HepG2 (cell line): ENCODE results near the gene DGCR8.

Experiments used
- ARID2 ChIP-seq: sonication (generic); formaldehyde crosslinking; IDR thresholded peaks from 2 replicates; pipeline ENCODE4 v1.8.1; 2022; ENCODE audit warnings: mild to moderate bottlenecking, missing genetic modification reagents, borderline replicate concordance
- EP300 ChIP-seq, 3 experiments: sonication (generic) in 1 of 3; formaldehyde crosslinking in 1 of 3; IDR thresholded peaks; 2 replicates each; pipeline versions ENCODE4 v1.5.1 to v1.6.1; 2011 to 2020; ENCODE audit warnings: low read depth in 2 of 3, low read length in 2 of 3, borderline replicate concordance in 1 of 3, improper control_type of control experiment in 1 of 3, mild to moderate bottlenecking in 1 of 3, missing genetic modification reagents in 1 of 3, moderate library complexity in 1 of 3
- KAT7 ChIP-seq: IDR thresholded peaks from 2 replicates; pipeline ENCODE4 v1.6.1; 2018; ENCODE audit warnings: borderline replicate concordance, missing compliant biosample characterization
- MTA3 ChIP-seq: sonication (generic); formaldehyde crosslinking; IDR thresholded peaks from 2 replicates; pipeline ENCODE4 v1.4.0; 2020; ENCODE audit warnings: missing genetic modification reagents
- MYC ChIP-seq: sonication (generic); formaldehyde crosslinking; IDR thresholded peaks from 2 replicates; pipeline ENCODE4 v1.9.0; 2021; ENCODE audit warnings: missing genetic modification reagents, borderline replicate concordance
- SKI ChIP-seq: fragments of 450-650 bp; IDR thresholded peaks from one replicate; pipeline ENCODE4 v1.6.1; 2018; ENCODE audit warnings: mild to moderate bottlenecking; ENCODE audit not compliant: partially characterized antibody
- U2AF1 ChIP-seq: fragments of 200-400 bp; formaldehyde crosslinking; optimal IDR thresholded peaks from 2 replicates; pipeline ENCODE3; 2017; ENCODE audit warnings: mild to moderate bottlenecking, low read depth, low read length
- ZBTB21 ChIP-seq: sonication (generic); formaldehyde crosslinking; IDR thresholded peaks from 2 replicates; pipeline ENCODE4 v1.4.0; 2020; ENCODE audit warnings: missing genetic modification reagents
- ZNF343 ChIP-seq: sonication (generic); formaldehyde crosslinking; IDR thresholded peaks from 2 replicates; pipeline ENCODE4 v1.4.0; 2020; ENCODE audit warnings: mild to moderate bottlenecking, missing genetic modification reagents
- ZNF367 ChIP-seq: sonication (generic); formaldehyde crosslinking; IDR thresholded peaks from 2 replicates; pipeline ENCODE4 v1.4.0; 2020; ENCODE audit warnings: missing genetic modification reagents, borderline replicate concordance
- TF ChIP-seq, protein P1 (sequence below): IDR thresholded peaks from 2 replicates; pipeline ENCODE4 v1.6.1; 2016; ENCODE audit warnings: missing compliant biosample characterization, missing genetic modification reagents, borderline replicate concordance
- TF ChIP-seq, protein P2 (sequence below): sonication (generic); formaldehyde crosslinking; IDR thresholded peaks from 2 replicates; pipeline ENCODE4 v1.5.0; 2020; ENCODE audit warnings: mild to moderate bottlenecking, missing genetic modification reagents, moderate library complexity
- TF ChIP-seq, protein P3 (sequence below): IDR thresholded peaks from 2 replicates; pipeline ENCODE4 v1.6.1; 2018; ENCODE audit warnings: missing genetic modification reagents, mild to moderate bottlenecking, missing compliant biosample characterization

DNA sequence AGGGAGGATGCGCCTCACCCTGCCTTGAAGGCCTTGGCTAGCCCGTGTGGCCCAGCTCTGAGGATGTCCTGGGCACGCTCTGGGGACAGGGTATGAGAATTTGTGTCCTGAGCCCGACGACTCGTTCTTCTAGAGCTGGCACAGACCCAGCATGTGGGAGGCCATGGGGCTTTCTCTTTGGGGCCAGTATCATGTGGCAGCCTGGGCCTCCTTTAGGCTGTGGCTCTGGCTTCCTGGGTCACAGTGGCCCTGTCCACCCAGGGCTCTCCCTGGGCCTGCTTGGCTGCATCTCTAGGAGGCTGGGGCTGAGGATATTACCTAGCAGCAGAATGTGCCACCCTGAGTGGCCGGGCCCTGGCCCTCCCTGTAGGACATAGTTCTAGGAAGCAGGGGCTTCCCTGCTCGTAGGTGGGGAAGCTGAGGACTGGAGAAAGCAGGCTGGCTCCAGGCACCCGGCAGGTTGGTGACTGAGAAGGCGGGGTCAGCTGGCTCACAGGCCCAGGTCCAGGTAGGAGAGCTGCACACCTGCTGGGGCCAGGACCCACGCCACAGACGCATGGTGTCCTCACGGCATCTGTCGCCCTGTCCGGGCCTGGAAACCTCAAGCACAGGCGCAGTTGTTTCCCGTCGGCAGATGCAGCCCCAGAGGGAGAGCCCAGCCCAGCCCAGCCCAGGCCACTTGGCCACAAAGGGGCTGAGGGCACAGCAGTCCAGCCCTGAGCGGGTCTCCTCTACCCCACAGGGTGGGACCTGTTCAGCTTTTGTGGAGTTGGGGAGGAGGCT, 64.0 kb downstream of the DGCR8 start:
- TF ChIP-seq KAT7: no peak
- no peak for TF ChIP-seq SKI
- no peak for TF ChIP-seq U2AF1
- TF ChIP-seq, protein P1, sequence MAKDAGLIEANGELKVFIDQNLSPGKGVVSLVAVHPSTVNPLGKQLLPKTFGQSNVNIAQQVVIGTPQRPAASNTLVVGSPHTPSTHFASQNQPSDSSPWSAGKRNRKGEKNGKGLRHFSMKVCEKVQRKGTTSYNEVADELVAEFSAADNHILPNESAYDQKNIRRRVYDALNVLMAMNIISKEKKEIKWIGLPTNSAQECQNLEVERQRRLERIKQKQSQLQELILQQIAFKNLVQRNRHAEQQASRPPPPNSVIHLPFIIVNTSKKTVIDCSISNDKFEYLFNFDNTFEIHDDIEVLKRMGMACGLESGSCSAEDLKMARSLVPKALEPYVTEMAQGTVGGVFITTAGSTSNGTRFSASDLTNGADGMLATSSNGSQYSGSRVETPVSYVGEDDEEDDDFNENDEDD: no peak
- TF ChIP-seq ZBTB21 (CRISPR knock-in tag): no peak
- no peak for TF ChIP-seq MYC (CRISPR knock-in tag)
- TF ChIP-seq, protein P2, sequence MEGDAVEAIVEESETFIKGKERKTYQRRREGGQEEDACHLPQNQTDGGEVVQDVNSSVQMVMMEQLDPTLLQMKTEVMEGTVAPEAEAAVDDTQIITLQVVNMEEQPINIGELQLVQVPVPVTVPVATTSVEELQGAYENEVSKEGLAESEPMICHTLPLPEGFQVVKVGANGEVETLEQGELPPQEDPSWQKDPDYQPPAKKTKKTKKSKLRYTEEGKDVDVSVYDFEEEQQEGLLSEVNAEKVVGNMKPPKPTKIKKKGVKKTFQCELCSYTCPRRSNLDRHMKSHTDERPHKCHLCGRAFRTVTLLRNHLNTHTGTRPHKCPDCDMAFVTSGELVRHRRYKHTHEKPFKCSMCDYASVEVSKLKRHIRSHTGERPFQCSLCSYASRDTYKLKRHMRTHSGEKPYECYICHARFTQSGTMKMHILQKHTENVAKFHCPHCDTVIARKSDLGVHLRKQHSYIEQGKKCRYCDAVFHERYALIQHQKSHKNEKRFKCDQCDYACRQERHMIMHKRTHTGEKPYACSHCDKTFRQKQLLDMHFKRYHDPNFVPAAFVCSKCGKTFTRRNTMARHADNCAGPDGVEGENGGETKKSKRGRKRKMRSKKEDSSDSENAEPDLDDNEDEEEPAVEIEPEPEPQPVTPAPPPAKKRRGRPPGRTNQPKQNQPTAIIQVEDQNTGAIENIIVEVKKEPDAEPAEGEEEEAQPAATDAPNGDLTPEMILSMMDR (CRISPR knock-in tag): no peak
- TF ChIP-seq EP300 (IDR thresholded peaks at IDR 0.05; ENCODE audit: low read depth in 2 of 2, low read length in 2 of 2): no peak
- TF ChIP-seq EP300 (CRISPR knock-in tag; IDR thresholded peaks at IDR 0.05; ENCODE audit: borderline replicate concordance): no peak
- TF ChIP-seq MTA3: no peak
- TF ChIP-seq ARID2 (CRISPR knock-in tag): no peak
- no peak for TF ChIP-seq ZNF343 (CRISPR knock-in tag)
- TF ChIP-seq, protein P3, sequence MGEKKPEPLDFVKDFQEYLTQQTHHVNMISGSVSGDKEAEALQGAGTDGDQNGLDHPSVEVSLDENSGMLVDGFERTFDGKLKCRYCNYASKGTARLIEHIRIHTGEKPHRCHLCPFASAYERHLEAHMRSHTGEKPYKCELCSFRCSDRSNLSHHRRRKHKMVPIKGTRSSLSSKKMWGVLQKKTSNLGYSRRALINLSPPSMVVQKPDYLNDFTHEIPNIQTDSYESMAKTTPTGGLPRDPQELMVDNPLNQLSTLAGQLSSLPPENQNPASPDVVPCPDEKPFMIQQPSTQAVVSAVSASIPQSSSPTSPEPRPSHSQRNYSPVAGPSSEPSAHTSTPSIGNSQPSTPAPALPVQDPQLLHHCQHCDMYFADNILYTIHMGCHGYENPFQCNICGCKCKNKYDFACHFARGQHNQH (CRISPR knock-in tag): no peak
- TF ChIP-seq ZNF367 (CRISPR knock-in tag): no peak
